ENCODE results near the gene CLTB. TPM values are rescaled to one million over a fixed set of nuclear protein-coding genes. Genes with fewer than 3 reads are reported as not detected.

Gene CLTB
- total and polyA plus RNA-seq, 10 of the 15 experiments (the other 5 are each of a cell fraction or from before 2014, with no cell fraction given), result 1.6 to 52.8 (median 36.9) TPM

DNA sequence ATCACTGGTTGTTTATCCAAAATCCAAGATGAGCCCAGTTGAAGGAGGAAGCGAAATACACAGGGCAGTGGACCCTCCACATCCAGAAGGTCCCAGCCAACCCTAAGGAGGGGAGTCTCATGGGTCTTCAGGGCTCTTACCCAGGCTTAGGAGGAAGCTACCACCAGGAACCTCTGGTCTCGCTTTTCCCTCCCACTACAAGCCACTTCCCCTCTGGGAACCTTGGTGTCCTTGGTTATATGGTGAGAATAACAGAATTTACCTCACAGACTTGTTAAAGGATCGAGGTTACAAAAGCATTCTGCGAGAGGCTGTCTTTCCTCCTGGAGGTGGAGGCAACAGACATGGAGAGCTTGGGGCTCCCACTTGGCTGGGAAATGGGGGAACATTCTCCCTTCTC, 24.3 kb downstream of the CLTB start (continued):
- TF ChIP-seq, protein P1, sequence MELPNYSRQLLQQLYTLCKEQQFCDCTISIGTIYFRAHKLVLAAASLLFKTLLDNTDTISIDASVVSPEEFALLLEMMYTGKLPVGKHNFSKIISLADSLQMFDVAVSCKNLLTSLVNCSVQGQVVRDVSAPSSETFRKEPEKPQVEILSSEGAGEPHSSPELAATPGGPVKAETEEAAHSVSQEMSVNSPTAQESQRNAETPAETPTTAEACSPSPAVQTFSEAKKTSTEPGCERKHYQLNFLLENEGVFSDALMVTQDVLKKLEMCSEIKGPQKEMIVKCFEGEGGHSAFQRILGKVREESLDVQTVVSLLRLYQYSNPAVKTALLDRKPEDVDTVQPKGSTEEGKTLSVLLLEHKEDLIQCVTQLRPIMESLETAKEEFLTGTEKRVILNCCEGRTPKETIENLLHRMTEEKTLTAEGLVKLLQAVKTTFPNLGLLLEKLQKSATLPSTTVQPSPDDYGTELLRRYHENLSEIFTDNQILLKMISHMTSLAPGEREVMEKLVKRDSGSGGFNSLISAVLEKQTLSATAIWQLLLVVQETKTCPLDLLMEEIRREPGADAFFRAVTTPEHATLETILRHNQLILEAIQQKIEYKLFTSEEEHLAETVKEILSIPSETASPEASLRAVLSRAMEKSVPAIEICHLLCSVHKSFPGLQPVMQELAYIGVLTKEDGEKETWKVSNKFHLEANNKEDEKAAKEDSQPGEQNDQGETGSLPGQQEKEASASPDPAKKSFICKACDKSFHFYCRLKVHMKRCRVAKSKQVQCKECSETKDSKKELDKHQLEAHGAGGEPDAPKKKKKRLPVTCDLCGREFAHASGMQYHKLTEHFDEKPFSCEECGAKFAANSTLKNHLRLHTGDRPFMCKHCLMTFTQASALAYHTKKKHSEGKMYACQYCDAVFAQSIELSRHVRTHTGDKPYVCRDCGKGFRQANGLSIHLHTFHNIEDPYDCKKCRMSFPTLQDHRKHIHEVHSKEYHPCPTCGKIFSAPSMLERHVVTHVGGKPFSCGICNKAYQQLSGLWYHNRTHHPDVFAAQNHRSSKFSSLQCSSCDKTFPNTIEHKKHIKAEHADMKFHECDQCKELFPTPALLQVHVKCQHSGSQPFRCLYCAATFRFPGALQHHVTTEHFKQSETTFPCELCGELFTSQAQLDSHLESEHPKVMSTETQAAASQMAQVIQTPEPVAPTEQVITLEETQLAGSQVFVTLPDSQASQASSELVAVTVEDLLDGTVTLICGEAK (IDR thresholded peaks at IDR 0.05; ENCODE audit: borderline replicate concordance), result no peak
- no peak for TF ChIP-seq HCFC1 (IDR thresholded peaks at IDR 0.05; ENCODE audit: low read length)
- TF ChIP-seq, protein P2, sequence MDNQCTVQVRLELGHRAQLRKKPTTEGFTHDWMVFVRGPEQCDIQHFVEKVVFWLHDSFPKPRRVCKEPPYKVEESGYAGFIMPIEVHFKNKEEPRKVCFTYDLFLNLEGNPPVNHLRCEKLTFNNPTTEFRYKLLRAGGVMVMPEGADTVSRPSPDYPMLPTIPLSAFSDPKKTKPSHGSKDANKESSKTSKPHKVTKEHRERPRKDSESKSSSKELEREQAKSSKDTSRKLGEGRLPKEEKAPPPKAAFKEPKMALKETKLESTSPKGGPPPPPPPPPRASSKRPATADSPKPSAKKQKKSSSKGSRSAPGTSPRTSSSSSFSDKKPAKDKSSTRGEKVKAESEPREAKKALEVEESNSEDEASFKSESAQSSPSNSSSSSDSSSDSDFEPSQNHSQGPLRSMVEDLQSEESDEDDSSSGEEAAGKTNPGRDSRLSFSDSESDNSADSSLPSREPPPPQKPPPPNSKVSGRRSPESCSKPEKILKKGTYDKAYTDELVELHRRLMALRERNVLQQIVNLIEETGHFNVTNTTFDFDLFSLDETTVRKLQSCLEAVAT (IDR thresholded peaks at IDR 0.05), result no peak
- no peak for TF ChIP-seq BCL3 (IDR thresholded peaks at IDR 0.05; ENCODE audit: borderline replicate concordance, insufficient read depth, low read depth, low read length, poor library complexity, severe bottlenecking)
- TF ChIP-seq SREBF2 (IDR thresholded peaks at IDR 0.05; ENCODE audit: low read length), result no peak
- TF ChIP-seq IRF3 (IDR thresholded peaks at IDR 0.05), result no peak
- no peak for TF ChIP-seq HDAC2 (IDR thresholded peaks at IDR 0.05)
- TF ChIP-seq BMI1 (IDR thresholded peaks at IDR 0.05; ENCODE audit: borderline replicate concordance), result no peak
- TF ChIP-seq RCOR1 (conservative IDR thresholded peaks at IDR 0.05; ENCODE audit: low read depth, low read length), result no peak
- no peak for TF ChIP-seq JUNB (IDR thresholded peaks at IDR 0.05)
- TF ChIP-seq YY1 (IDR thresholded peaks at IDR 0.05; ENCODE audit: low read depth, low read length), result no peak
- no peak for TF ChIP-seq SREBF1 (IDR thresholded peaks at IDR 0.05; ENCODE audit: low read length)

Data from GM12878 (cell line).